C4-2B (cell line): ENCODE measurements around the gene TAAR2.

Experiments
- CTCF ChIP-seq: fragments of 450-650 bp; conservative IDR thresholded peaks from 2 replicates; pipeline ENCODE4 v1.5.1; 2017; ENCODE audit warnings: mild to moderate bottlenecking
- ZFX ChIP-seq: fragments of 450-650 bp; IDR thresholded peaks from 2 replicates; pipeline ENCODE4 v1.6.1; 2017

- TF ChIP-seq CTCF (no peak), ZFX (no peak)
Measured at GRCh38 chr6:132643547-132643946, 19.5 kb upstream of the TAAR2 start.
